HCT116 (cell line): Measurements from ENCODE around the gene TMTC2. TPM values are rescaled to one million over a fixed set of nuclear protein-coding genes. Genes with fewer than 3 reads are reported as not detected.
A peak's percentile ranks its signal among the peaks of the same experiment; 100 is the strongest.

Experiments
- ATAC-seq: fragments of 200-7000 bp; cut with Tn5 transposase; 2 replicates; pipeline ENCODE4 v1.9.1; 2020; ENCODE audit warnings: mild to moderate bottlenecking, moderate library complexity
- BruUV-seq: library from RNA; stranded (reverse); fragments of 400-500 nt; replicated peaks from 2 replicates; lab custom pipeline; 2021; lab: Mats Ljungman, UMichigan
- CTCF ChIA-PET: fragments of 300-600 bp; sonication (Branson Sonifier 250); formaldehyde crosslinking; loops from one replicate; lab custom pipeline; 2021; ENCODE audit warnings: antibody characterized with exemption; lab: Charles Lee
- POLR2A ChIA-PET: fragments of 300-600, 350-600 bp; sonication (Branson Sonifier 250); formaldehyde crosslinking; loops from one replicate; lab custom pipeline; 2021; ENCODE audit warnings: antibody characterized with exemption; lab: Charles Lee
- RAD21 ChIA-PET, 2 experiments: fragments of 300-600 bp; sonication (Branson Sonifier 250); formaldehyde crosslinking; loops; one replicate each; lab custom pipeline; 2023; ENCODE audit warnings: low total read pairs in 2 of 2; ENCODE audit not compliant: uncharacterized antibody in 2 of 2, unreplicated experiment in 2 of 2, low non-redundant PET in 1 of 2; lab: Charles Lee
- DNase-seq: peaks from one replicate; pipeline ENCODE4 v3.0.0-alpha.2; 2010; ENCODE audit warnings: low read depth, low spot score
- H2AFZ ChIP-seq: fragments of 200-600 bp; shearing (Covaris generic), sonication (generic); 2 replicates; pipeline ENCODE4 v1.6.1; 2017; ENCODE audit warnings: low read depth, mixed run types, mixed read lengths, antibody characterized with exemption, low read length; ENCODE audit not compliant: poor library complexity, severe bottlenecking
- H3K27ac ChIP-seq: 2 replicates; pipeline ENCODE4 v1.5.1; 2012; ENCODE audit warnings: low read depth, low read length
- H3K27me3 ChIP-seq: fragments of 200-600 bp; sonication (generic); 2 replicates; pipeline ENCODE4 v1.6.1; 2016; ENCODE audit warnings: mixed run types, low read length, mixed read lengths; ENCODE audit not compliant: insufficient read depth
- H3K36me3 ChIP-seq, 2 experiments: fragments of 200-500 bp in 1 of 2; fragments of 200-600 bp in 1 of 2; sonication (Bioruptor generic) in 1 of 2; sonication (generic) in 1 of 2; 2 replicates each; pipeline versions ENCODE4 v1.5.1 to v1.6.1; 2014 to 2016; ENCODE audit warnings: low read length in 2 of 2, inconsistent platforms in 1 of 2, mixed read lengths in 1 of 2, mixed run types in 1 of 2; ENCODE audit not compliant: insufficient read depth in 2 of 2, control insufficient read depth in 1 of 2
- H3K4me1 ChIP-seq, 2 experiments: fragments of 200-600 bp in 1 of 2; sonication (generic) in 1 of 2; 2 replicates each; pipeline versions ENCODE4 v1.5.1 to v1.6.1; 2012 to 2017; ENCODE audit warnings: low read length in 2 of 2, inconsistent platforms in 1 of 2, mild to moderate bottlenecking in 1 of 2, mixed read lengths in 1 of 2, mixed run types in 1 of 2, moderate library complexity in 1 of 2; ENCODE audit not compliant: insufficient read depth in 2 of 2, control insufficient read depth in 1 of 2
- H3K4me2 ChIP-seq: fragments of 200-600 bp; sonication (generic); 2 replicates; pipeline ENCODE4 v1.6.1; 2017; ENCODE audit warnings: mixed run types, low read length, mixed read lengths
- H3K4me3 ChIP-seq, 2 experiments: fragments of 200-600 bp in 1 of 2; sonication (generic) in 1 of 2; replicated peaks in 1 of 2; 2 replicates each; pipeline ENCODE4 v1.5.1; 2011 to 2016; ENCODE audit warnings: low read length in 2 of 2, control low read depth in 1 of 2, low read depth in 1 of 2, mild to moderate bottlenecking in 1 of 2, mixed read lengths in 1 of 2, mixed run types in 1 of 2
- H3K79me2 ChIP-seq: fragments of 200-600 bp; sonication (generic); 2 replicates; pipeline ENCODE4 v1.6.1; 2017; ENCODE audit warnings: mild to moderate bottlenecking, mixed run types, low read length, moderate library complexity, mixed read lengths; ENCODE audit not compliant: insufficient read depth
- H3K9ac ChIP-seq: fragments of 200-600 bp; sonication (generic); 2 replicates; pipeline ENCODE4 v1.6.1; 2016; ENCODE audit warnings: low read length, mixed read lengths
- H3K9me2 ChIP-seq: fragments of 200-600 bp; sonication (generic), shearing (Covaris generic); 2 replicates; pipeline ENCODE4 v1.6.1; 2017; ENCODE audit warnings: mixed run types, mild to moderate bottlenecking, moderate library complexity; ENCODE audit not compliant: insufficient read depth
- H3K9me3 ChIP-seq, 2 experiments: fragments of 200-500 bp in 1 of 2; fragments of 200-600 bp in 1 of 2; sonication (Bioruptor generic) in 1 of 2; sonication (generic) in 1 of 2; 2 replicates each; pipeline ENCODE4 v1.6.1; 2014 to 2017; ENCODE audit warnings: low read length in 2 of 2, mixed read lengths in 2 of 2, inconsistent platforms in 1 of 2, low read depth in 1 of 2, mild to moderate bottlenecking in 1 of 2, mixed run types in 1 of 2, moderate library complexity in 1 of 2; ENCODE audit not compliant: control insufficient read depth in 1 of 2, insufficient read depth in 1 of 2
- H4K20me1 ChIP-seq: fragments of 200-600 bp; sonication (generic), shearing (Covaris generic); 2 replicates; pipeline ENCODE4 v1.6.1; 2017; ENCODE audit warnings: mixed run types, mild to moderate bottlenecking, moderate library complexity; ENCODE audit not compliant: insufficient read depth
- CBX3 ChIP-seq: IDR thresholded peaks from 2 replicates; pipeline ENCODE4 v1.6.1; 2012; ENCODE audit warnings: low read depth
- CEBPB ChIP-seq: IDR thresholded peaks from 2 replicates; pipeline ENCODE4 v1.6.1; 2012; ENCODE audit warnings: low read depth
- EGR1 ChIP-seq: IDR thresholded peaks from 2 replicates; pipeline ENCODE4 v1.6.1; 2012; ENCODE audit warnings: low read depth
- EZH2 ChIP-seq: fragments of 200-600 bp; sonication (generic); IDR thresholded peaks from 2 replicates; pipeline ENCODE4 v1.6.1; 2017; ENCODE audit warnings: antibody characterized with exemption, mixed run types
- FOSL1 ChIP-seq: IDR thresholded peaks from 2 replicates; pipeline ENCODE4 v1.6.1; 2012; ENCODE audit warnings: low read depth
- JUND ChIP-seq: IDR thresholded peaks from 2 replicates; pipeline ENCODE4 v1.6.1; 2012
- SIN3A ChIP-seq: IDR thresholded peaks from 2 replicates; pipeline ENCODE4 v1.6.1; 2012; ENCODE audit warnings: low read depth
- SP1 ChIP-seq: IDR thresholded peaks from 2 replicates; pipeline ENCODE4 v1.6.1; 2012; ENCODE audit warnings: low read depth
- SRF ChIP-seq: IDR thresholded peaks from 2 replicates; pipeline ENCODE4 v1.6.1; 2012; ENCODE audit warnings: low read depth
- TCF7L2 ChIP-seq: IDR thresholded peaks from 2 replicates; pipeline ENCODE4 v1.7.0; 2011; ENCODE audit warnings: borderline replicate concordance, inconsistent platforms; ENCODE audit not compliant: insufficient read depth, insufficient read length; ENCODE audit errors: extremely low read depth
- YY1 ChIP-seq: IDR thresholded peaks from 2 replicates; pipeline ENCODE4 v1.6.1; 2011; ENCODE audit warnings: low read length, low read depth, moderate library complexity, mild to moderate bottlenecking; ENCODE audit not compliant: insufficient replicate concordance; ENCODE audit errors: extremely low read depth
- intact Hi-C: fragments of 100-400 bp; cut with micrococcal nuclease; formaldehyde crosslinking; loops from 2 replicates; pipeline ENCODE4 v1.10.0; 2022
- total RNA-seq: library from RNA; stranded (reverse); gene quantifications from one replicate; pipeline ENCODE4 v1.2.1, GENCODE V29; 2021; ENCODE audit not compliant: unreplicated experiment
- TF ChIP-seq, protein P1 (sequence below): IDR thresholded peaks from 2 replicates; pipeline ENCODE4 v1.6.1; 2011; ENCODE audit warnings: mild to moderate bottlenecking, low read length, moderate library complexity; ENCODE audit not compliant: insufficient replicate concordance; ENCODE audit errors: extremely low read depth
- TF ChIP-seq, protein P2 (sequence below): IDR thresholded peaks from 2 replicates; pipeline ENCODE4 v1.6.1; 2012
- TF ChIP-seq, protein P3 (sequence below): IDR thresholded peaks from 2 replicates; pipeline ENCODE4 v1.6.1; 2012; ENCODE audit warnings: low read depth
- TF ChIP-seq, protein P4 (sequence below): IDR thresholded peaks from 2 replicates; pipeline ENCODE4 v1.6.1; 2012

TMTC2 gene
- total RNA-seq, 1 experiment from 2014 or later: 11.5 TPM

DNA sequence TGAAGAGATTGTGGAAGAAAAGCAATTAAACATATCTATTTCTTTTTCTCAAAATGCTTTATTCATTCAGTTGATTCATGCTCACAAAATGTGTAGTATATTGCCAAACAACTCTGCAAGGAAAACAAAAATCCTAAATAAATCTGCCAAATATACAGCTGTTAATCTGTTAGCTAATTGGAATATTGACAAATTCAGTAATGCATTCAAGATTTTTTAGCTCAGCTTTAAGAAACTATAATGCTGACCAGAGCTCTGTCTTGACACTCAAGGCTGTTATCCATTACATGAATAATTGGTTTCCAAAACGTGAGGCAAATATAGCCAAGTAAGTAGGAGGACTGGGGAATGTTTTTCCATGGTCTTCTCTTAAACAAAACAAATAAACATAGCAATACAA, 146.8 kb downstream of the TMTC2 start (continued):
- TF ChIP-seq, protein P1, sequence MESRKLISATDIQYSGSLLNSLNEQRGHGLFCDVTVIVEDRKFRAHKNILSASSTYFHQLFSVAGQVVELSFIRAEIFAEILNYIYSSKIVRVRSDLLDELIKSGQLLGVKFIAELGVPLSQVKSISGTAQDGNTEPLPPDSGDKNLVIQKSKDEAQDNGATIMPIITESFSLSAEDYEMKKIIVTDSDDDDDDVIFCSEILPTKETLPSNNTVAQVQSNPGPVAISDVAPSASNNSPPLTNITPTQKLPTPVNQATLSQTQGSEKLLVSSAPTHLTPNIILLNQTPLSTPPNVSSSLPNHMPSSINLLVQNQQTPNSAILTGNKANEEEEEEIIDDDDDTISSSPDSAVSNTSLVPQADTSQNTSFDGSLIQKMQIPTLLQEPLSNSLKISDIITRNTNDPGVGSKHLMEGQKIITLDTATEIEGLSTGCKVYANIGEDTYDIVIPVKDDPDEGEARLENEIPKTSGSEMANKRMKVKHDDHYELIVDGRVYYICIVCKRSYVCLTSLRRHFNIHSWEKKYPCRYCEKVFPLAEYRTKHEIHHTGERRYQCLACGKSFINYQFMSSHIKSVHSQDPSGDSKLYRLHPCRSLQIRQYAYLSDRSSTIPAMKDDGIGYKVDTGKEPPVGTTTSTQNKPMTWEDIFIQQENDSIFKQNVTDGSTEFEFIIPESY: no peak
- TF ChIP-seq EZH2 (no peak), SIN3A (no peak), JUND (no peak), SP1 (no peak), SRF (no peak), CBX3 (no peak), TCF7L2 (no peak)
- TF ChIP-seq, protein P2, sequence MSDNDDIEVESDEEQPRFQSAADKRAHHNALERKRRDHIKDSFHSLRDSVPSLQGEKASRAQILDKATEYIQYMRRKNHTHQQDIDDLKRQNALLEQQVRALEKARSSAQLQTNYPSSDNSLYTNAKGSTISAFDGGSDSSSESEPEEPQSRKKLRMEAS: no peak

DNA sequence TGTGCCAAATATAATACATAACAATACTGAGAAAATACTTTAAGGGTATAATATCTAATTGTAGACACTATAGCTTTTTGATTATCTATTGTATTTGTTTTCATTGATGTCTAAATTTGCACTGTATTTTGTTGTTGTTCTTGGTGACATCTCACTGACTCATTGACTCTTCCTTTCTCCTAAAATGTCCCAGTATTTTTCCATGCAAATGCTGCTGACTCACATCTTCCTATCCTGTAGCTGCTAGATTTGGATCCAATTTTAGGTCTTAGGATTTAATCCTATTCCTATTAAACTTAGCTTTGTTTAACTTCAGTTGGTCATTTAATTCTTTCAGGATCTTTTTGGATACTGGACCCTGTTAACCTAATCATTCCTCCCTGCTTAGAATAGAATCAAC, 148.5 kb downstream of the TMTC2 start:
- H4K20me1 ChIP-seq: no peaks in the 10 kb centered on the region
- intact Hi-C loops: no loop called here
- no peak overlapping the region for H3K4me3 ChIP-seq
- no peaks in the 10 kb centered on the region for H3K36me3 ChIP-seq
- H3K9me3 ChIP-seq: no peaks in the 10 kb centered on the region
- H3K27ac ChIP-seq: no peak overlapping the region
- no peaks in the 10 kb centered on the region for H3K79me2 ChIP-seq
- ChIA-PET CTCF (no interaction called here), POLR2A (no interaction called here)
- peak; percentile 26 for DNase-seq
- peaks cover 4 to 12% of the 10 kb centered on the region in 2 experiments; a peak in 3 of 4 replicates for H3K4me1 ChIP-seq
- H3K27me3 ChIP-seq: no peaks in the 10 kb centered on the region
- no peaks in the 10 kb centered on the region; the same call in 1 of the 2 replicates for H3K9me2 ChIP-seq
- H2AFZ ChIP-seq: no peak overlapping the region
- no peak overlapping the region for H3K9ac ChIP-seq
- no peak for ATAC-seq
- H3K4me2 ChIP-seq: peak overlapping the region; percentile 31
- no peak for TF ChIP-seq YY1
- TF ChIP-seq SP1: peak; percentile 69; the same call in 1 of the 2 replicates
- TF ChIP-seq JUND: peak; percentile 77
- TF ChIP-seq, protein P3, sequence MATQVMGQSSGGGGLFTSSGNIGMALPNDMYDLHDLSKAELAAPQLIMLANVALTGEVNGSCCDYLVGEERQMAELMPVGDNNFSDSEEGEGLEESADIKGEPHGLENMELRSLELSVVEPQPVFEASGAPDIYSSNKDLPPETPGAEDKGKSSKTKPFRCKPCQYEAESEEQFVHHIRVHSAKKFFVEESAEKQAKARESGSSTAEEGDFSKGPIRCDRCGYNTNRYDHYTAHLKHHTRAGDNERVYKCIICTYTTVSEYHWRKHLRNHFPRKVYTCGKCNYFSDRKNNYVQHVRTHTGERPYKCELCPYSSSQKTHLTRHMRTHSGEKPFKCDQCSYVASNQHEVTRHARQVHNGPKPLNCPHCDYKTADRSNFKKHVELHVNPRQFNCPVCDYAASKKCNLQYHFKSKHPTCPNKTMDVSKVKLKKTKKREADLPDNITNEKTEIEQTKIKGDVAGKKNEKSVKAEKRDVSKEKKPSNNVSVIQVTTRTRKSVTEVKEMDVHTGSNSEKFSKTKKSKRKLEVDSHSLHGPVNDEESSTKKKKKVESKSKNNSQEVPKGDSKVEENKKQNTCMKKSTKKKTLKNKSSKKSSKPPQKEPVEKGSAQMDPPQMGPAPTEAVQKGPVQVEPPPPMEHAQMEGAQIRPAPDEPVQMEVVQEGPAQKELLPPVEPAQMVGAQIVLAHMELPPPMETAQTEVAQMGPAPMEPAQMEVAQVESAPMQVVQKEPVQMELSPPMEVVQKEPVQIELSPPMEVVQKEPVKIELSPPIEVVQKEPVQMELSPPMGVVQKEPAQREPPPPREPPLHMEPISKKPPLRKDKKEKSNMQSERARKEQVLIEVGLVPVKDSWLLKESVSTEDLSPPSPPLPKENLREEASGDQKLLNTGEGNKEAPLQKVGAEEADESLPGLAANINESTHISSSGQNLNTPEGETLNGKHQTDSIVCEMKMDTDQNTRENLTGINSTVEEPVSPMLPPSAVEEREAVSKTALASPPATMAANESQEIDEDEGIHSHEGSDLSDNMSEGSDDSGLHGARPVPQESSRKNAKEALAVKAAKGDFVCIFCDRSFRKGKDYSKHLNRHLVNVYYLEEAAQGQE: no peak
- peak; percentile 83 for TF ChIP-seq FOSL1
- no peak for TF ChIP-seq EGR1
- 0 out of 2 replicates have a peak, but pooled peaks have one; percentile 21 for TF ChIP-seq SRF
- TF ChIP-seq, protein P2: 0 out of 2 replicates have a peak, but pooled peaks have one; percentile 22
- TF ChIP-seq, protein P4, sequence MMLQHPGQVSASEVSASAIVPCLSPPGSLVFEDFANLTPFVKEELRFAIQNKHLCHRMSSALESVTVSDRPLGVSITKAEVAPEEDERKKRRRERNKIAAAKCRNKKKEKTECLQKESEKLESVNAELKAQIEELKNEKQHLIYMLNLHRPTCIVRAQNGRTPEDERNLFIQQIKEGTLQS: 0 out of 2 replicates have a peak, but pooled peaks have one; percentile 26
- 0 out of 2 replicates have a peak, but pooled peaks have one; percentile 16 for TF ChIP-seq CEBPB
- TF ChIP-seq, all 23 proteins: peak for 7
- RAD21 ChIA-PET: no interaction called here
- BruUV-seq: no TSS peak
